Astrocyte of the hippocampus (primary cell): ENCODE measurements around the gene MYO10.

Experiments
- DNase-seq: peaks from one replicate; pipeline ENCODE4 v3.0.0; 2011; ENCODE audit warnings: low read depth, low spot score

Gene MYO10

GRCh38 chr5:16617274-16617968 is 318.7 kb downstream of the MYO10 start:
- no peak for DNase-seq

GRCh38 chr5:16616536-16617273 is 319.4 kb downstream of the MYO10 start, which contains the start of gene RETREG1:
RETREG1 (minus strand) TSS chr5:16616997; CDS start chr5:16616971, 26 bp downstream.
- peak; percentile 78 for DNase-seq

- DNase-seq, result no peak
These were observed 320.1 kb downstream of the MYO10 start for GRCh38 chr5:16615741-16616535.

GRCh38 chr5:16612007-16612406 is 324.1 kb downstream of the MYO10 start:
- no peak for DNase-seq
